DMS 273 (cell line): ENCODE results near the gene LRRC55.
"Not testable (repeated sequence)": the region's sequence is repeated elsewhere in the genome, so short reads cannot be mapped to it uniquely, and the experiment has no call there.

Source experiments
- DNase-seq: peaks from one replicate; lab custom pipeline; 2025; ENCODE audit not compliant: unreplicated experiment; lab: John Stamatoyannopoulos, UW

LRRC55 gene

DNA sequence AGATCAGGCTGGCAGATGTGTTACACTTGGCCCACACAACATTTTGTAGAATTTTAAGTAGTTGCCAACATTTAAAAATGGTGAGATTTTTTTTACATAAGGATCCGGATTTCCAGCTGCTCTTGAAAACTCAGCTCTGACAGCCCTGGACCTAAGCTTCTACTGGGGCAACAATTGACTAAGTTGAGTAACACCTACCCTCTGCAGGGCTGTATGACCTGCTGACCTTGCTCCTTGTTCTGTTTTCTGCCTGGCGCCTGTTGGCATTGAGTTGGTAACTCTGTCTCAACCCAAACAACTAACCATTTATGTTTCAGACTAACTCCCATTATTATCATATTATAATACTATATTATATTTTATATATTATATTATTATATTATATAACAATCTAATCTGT is 21.1 kb upstream of the LRRC55 start:
- no peak for DNase-seq

DNA sequence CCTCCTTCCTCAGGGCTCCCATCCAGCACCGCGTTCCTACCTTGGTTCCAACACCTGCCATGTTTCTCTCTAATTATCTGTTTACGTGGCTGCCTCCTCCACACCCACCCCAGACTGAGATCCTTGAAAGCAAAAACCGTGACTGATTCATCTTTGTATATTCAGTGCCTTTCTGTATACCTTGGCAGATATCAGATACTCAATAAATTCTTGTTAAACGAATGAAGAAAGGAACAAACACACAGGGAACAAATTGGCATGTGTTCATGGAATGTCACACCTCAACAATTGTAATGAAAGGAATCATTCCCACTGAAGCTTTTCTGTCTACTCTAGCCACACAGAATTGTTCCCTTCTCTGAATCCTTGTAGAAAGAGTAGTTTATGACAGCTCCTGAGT is 20.4 kb upstream of the LRRC55 start:
- DNase-seq, result no peak

DNA sequence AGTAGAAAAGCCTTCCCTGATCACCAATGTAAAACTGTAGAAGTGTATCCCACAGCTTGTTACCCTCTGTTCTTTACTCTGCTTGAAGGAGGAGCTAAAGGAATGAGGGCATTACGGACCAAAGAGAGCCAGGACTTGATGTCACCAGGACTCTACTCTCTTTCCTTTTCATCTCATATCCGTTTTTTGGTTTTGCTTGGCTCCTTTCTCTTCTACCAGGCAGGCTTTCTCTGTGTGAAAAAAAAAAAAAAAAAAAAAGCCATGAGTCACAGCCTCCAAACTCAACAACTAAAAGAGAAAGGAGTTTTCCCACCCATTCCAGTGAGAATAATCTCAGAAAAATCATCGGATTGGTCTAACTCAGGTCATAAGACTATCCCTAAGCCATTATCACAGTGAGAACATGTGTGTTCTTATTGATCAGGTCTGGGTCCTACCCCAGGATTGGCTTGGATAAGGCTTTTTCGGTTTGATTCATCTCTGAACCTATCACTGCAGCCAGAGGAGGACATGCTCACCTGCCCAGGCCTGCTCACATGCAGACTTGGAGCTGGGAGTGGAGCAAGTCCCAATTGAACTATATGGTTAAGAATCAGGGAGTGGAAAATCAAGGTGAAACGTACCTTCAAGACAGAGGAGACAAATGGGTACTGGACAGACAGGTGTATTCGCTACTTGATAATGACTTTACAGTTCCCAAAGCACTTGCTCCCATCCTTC is 19.4 kb upstream of the LRRC55 start:
- no peak for DNase-seq

DNA sequence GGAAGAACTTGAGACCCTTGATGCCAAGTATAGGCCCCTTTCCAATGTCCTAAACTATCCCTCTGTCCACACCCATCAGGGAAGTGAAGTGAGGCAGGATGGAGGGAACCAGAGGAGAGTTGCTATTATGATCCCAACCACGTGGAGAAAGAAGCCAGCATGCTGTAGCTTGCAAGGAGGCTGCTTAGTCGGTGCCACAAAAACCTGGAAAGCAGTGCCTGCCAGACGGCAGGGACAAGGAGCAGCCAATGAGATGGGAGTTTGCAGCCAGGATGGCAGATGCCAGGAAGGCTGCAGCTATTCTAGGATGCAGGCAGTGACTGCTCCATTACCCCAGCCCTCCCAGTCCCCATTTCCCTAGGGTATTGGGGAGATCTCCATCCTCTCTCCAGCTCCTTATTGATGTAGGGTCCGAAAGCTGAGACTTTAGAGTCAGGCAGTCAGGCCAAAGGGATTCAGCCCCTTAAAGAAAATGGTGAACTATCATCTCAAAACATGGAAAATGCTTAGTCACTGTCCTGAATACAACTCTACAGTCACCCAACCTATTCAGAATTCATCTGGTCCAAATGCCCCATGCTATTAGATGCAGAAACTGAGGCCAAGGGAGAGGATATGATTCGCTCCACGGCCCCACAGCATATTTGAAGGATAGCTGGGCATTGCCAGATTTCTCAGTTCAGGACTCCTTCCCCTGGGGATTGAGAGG is 18.4 kb upstream of the LRRC55 start:
- peak; percentile 69 for DNase-seq

DNA sequence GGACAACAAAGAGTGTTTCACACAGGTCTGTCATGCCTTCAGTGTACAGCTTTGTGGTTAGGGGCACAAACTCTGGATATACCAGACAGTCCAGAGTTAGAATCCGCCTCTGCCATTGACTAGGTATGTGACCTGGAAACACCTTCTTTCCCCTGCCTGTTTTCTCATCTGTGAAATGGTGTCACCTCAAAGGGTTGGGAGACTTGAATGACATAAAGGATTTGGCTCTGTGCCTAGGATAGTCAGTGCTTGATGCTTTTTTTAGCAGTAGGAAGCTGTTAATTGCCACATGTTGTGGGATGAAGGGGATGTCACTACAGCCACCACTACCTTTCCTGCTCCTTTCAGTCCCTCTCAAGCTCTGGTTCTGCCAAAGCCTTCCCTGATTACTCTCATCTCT is 17.4 kb upstream of the LRRC55 start:
- peak; percentile 3 for DNase-seq

DNA sequence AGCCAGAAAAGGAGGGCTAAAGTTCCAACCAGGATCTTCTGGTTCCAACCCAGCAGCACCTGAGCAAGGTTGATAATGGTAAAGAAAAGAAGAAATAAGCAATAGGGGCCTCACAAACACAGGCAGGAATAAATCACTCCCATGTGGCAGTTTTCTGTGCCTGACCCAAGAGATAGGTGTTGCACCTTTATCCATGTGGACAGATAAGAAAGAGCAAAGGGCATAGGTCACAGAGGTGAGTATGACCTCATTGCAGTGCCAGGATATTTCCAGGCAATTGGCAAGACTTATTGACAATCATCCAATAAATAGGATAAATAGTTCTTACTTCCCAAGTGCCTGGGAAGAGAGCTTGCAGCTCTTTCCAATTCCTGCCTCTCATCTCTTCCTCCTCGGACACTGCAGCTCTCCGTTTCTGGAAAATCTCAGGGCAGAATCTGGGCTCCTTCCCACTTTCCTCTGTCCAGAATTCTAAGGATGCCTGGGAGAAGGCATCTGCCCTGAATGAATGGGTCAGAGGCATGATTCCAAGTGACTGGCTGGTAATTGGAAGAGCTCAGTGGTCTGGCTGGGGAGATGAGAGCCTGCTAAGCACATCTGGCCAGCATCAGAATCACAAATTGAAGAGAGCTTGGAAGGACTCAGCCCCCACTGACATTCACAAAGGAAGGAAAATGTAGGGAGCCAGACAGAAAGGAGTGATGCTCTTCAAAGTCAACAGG is 14.5 kb upstream of the LRRC55 start:
- DNase-seq, result no peak

DNA sequence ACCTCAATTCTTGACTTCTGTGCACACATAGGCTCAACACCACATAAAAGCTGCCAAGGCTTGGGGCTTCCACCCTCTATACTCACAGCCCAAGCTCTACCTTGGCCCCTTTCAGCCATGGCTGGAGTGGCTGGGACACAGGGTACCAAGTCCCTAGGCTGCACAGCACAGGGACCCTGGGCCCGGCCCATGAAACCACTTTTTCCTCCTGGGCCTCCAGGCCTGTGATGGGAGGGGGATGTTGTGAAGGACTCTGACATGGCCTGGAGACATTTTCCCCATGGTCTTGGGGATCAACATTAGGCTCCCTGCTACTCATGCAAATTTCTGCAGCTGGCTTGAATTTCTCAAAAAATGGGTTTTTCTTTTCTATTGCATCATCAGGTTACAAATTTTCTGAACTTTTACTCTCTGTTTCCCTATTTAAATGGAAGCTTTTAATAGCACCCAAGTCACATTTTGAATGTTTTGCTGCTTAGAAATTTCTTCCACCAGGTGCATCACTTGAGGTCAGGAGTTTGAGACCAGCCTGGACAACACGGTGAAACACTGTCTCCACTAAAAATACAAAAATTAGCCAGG is 11.9 kb upstream of the LRRC55 start:
- not testable (repeated sequence) for DNase-seq

DNA sequence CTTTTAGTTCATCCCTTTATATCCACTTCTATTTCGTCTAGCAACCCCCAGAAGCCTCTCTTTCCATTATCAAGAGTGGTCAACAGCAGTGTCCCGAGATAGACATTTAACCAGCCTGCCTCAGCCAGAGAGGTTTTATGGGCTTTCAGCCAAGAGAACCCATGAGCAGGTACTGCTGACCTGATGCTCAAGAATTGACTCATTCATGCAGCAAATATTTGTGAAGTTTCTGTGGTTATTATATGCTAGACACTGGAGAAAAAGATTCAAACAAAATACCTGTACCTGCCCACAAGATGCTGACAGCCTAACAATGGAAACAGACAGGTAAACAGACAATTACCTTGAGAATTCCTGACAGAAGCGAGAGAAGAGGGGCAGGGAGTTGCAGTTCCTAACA is 9.7 kb upstream of the LRRC55 start:
- DNase-seq, result no peak

DNA sequence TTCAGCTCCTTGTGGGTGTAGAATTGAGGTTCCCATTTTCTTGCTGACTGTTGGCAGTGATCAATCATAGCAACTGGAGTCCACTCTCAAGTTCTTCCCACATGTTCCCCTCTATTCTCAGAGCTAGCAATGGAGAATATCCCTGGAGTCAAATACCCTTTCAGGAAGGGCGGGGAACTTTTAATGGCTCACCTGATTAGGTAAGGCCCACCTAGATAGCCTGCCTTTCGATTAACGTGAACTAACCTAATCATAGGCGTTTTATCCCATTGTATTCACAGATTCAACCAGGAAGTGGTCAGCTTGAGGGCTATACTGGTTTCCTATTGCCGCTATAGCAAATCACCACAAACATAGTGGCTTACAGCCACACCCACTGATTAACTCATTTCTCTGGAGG is 7.1 kb upstream of the LRRC55 start:
- DNase-seq, result no peak

DNA sequence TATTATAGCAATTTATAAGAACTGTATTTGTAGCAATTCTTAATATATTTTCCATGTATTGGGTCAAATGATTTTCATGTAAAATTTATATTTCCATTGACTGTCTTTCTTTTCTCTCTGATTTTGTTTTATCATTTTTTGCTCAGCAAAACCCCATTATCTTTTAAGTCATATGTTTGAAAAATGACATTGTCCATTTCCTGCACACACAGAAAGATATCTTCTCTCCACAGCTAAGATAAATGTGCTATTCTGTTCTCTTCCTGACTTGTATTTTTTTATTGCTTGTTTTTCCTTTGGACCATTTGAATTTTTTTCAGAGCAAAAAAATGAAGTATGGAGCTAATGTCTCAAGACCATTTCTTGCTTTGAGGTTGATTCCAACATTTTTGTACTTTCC is 6.3 kb upstream of the LRRC55 start:
- DNase-seq, result no peak

DNA sequence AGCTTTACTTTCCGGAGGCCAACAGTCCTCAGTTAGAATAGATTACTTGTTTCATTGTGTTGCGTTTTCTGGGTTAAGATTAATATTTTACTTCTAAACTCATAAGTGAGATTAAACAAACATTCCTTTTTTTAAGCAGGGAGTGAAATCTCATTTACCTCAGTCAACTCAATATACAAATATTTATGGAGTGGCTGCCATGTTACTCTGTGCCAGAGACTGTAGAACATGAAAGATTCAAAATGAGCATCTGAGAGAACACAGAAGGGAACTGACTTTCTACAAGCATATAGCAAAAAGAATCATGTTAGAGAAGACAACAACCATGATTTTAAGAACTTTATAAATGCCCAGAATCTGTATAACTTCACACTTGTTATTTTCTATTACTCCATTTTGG is 3.4 kb upstream of the LRRC55 start:
- no peak for DNase-seq

DNA sequence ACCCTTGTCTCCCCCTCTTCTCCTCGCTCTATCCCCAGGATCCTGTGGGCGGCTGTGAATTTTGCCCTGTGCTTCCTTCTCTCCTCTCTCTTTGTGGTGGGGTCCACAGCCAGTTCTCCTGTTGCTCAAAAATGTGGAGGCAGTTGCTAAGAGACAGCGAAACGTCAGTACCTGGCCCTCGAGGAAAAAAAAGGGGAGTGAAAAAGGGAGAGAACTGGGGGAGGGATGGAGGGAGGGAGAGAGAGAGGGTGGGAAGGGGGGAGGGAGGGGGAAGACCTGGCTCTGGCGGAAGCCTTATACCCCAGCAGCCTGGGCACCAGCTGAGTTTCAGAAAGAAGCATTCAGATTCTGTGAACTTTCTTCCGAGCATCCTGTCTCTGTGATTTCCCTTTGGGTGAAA is 2.1 kb upstream of the LRRC55 start:
- no peak for DNase-seq

DNA sequence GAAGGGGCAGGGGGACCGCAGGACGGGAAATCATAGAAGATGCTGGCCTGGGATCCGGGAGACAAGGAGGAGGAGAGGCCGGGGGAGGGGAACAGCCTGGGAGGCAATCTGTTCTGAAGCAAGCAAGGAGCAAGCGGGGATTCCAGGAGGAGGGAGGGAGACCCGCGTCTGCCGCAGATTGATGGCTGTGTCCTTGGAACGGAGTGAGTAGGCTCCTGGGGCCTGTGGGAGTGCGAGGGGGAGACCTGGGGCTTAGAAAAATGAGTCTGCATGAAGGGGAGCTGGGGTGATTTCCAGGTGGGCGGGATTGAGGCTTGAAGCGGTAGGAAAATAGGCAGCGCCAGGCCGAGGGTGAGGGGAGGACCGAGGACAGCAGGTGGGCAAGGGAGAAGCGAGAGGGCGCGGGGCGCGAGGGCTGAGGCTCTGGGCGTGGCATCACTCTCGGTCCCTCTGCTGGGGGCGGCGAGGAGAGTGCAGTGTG is 1.6 kb upstream of the LRRC55 start:
- DNase-seq, result peak; percentile 4

DNA sequence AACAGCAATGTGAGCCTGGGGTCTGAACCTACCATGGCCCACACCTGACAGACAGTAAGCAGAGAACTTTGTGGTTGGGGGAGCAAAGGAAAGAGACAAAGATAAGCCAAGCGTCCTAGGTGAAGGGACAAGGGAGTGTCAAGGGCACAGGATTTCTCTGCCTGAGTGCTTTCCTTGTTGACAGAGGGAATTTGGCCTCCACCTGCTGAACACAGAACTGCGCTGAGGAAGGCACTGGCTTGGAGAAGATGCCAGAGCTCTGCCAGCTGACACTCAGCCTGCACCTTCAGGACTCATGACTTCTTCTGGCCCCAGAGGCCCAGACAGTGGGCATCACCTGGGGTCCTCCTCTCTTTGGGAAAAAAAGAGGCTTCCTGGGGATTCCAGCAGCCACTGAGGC is 789 bp upstream of the LRRC55 start:
- DNase-seq, result no peak

DNA sequence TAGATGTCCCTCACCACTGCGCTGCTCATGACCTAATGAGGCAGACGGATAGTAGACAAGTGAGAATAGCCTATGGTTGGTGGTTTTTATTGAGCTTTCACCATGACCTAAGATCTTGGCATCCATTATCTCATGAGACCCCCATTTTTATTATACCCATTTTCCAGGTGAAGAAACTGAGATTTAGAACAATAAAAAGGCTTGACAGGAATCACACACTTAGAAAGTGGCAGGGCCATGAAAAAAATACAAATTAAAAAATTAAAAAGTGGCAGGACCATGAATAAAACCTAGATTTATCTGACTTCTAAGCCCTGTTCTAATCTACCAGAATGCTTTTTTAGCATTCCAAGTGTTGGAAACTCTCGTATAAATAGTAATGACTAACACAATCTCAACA is 1.1 kb downstream of the LRRC55 start:
- DNase-seq, result no peak

DNA sequence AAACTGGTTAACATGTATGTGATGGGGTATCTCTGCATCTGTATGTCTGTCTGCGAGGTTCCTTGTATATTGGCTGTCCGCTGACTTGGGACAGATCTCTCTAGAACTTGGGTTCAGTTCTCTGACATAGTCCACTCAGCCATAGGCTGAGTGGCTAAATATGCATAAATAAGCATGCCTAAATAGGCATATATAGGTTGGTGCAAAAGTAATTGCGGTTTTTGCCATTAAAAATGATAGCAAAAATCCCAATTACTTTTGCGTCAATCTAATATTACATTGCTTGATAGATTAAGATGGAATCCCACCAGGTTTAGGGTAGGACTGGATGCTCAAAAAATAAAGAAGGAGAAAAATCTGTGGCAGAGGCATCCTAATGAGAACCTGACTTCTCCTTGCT is 8.8 kb downstream of the LRRC55 start:
- no peak for DNase-seq

DNA sequence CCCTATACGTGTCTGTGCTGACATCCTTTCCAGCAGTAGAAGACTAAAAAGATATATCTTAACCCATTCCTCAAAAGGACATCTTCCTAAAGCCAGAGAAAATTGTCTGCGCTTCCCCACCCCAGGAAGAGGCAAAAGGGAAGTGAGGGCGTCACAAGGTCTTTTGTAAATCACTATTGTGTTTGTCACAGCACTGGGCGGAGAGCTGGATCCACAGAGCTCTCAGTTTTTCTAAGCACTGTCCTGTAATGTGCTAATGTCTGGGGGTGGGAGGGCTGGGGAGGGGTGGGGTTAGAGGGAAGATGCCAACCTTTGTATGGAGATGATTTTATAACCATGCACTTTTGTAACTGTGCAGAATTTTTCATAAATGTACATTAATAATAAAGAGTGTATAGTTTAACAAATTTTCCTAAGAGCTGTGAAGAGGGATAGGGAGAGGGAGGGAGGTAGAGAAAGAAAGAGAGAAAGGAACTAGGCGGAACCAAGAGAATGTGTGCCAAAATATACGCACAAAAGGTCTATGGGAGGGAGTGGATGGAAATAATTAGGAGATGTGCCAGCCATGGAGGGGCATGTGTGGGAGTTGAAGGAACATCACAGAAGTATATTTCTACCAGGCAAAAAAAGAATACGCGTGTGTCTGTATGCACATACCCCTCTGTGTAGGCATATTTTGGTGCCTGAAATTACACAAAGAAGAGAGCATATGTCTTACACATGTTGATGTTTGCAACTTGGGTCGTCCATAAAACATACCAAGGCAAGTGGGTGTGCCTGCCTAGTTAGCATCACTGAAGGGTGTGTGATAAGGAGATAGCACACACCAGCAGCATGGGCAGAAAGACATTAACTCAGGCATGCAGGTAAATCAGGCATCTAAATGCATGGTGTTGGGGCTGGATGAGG is 9.8 kb downstream of the LRRC55 start:
- DNase-seq, result no peak

DNA sequence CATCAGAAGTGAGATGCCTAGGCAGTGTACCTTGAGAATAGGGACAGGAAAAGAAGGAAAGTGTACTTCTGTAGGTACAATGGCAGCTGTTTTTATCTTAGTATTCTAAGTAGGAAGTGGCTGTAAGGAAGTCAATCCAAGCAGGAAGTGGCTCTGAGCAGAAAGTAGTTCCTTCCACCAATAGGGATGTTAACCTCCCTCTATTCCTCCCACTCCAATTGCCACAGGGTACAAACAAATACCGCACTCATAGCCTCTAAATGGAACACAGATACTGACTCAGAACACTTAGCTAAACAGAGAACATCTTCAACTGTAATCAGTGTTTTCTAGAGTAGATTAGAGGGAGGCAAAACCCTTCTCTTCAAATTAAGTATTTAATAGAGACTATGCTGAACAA is 10.6 kb downstream of the LRRC55 start:
- no peak for DNase-seq

DNA sequence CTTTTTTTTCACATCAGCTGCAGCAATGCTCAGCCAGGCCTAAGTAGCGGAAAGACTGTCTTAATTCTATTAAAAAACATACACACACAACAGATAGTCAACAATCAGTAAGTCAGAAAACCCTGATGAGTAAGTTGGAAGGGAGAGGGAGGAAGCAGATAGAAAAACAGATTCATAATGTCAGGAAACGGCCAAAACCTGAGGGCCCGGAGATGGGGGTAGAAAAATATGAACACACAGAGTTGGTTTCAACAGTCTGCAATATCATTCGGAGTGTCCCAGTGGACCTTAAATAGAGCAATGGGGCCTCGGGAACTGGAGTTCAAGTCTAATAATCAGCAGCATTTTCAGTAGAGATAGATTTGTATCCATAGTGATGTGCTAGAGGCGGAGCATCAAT is 14.8 kb downstream of the LRRC55 start:
- no peak for DNase-seq

DNA sequence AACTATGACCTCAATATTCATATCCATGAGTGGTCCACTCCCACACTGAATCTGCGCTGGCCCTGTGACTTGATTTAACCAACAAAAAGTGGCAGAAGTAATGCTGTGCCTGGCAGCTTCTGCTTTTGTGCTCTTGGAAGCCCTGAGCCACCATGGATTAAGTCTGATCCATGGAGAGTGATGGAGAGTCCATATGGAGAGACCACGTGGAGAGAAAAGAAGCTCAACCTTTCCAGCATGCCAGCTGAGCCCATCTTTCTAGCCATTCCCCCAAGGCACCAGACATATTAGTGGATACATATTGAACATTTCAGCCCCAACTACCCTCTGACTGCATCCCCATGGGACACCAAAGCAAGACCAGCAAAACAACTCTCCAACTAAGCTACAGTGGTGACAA is 16.0 kb downstream of the LRRC55 start:
- no peak for DNase-seq

DNA sequence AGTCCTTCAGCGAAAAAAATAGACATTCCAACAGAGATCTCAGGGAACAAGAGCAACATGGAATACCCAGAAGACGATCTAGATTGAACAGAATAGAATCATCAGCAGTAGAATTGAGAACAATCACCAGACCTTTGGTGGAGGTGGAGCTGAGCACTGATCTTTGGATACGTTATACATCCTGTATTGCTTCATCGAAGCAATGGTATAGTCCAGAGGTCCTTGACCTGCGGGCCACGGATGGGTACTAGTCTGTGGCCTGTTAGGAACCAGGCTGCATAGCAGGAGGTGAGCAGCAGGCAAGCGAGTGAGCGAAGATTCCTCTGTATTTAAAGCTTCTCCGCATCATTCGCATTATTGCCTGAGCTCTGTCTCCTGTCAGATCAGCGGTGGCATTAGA is 17.6 kb downstream of the LRRC55 start:
- no peak for DNase-seq
